HG03097 (cell line): ENCODE data around the gene ACSL1.

Experiments
- ATAC-seq: cut with Tn5 transposase; IDR thresholded peaks from one replicate; pipeline ENCODE4 v1.9.1; 2021; ENCODE audit not compliant: unreplicated experiment, low FRiP score

The ACSL1 gene

GRCh38 chr4:184825896-184826690, at the start of gene ACSL1:
TSS of gene ACSL1 (minus strand) at chr4:184825968. CDS start at chr4:184803514, 22,454 bp downstream.
- ATAC-seq, result peak; percentile 56

- no peak for ATAC-seq
These were observed 47.3 kb upstream of the ACSL1 start for GRCh38 chr4:184873054-184873453.

DNA sequence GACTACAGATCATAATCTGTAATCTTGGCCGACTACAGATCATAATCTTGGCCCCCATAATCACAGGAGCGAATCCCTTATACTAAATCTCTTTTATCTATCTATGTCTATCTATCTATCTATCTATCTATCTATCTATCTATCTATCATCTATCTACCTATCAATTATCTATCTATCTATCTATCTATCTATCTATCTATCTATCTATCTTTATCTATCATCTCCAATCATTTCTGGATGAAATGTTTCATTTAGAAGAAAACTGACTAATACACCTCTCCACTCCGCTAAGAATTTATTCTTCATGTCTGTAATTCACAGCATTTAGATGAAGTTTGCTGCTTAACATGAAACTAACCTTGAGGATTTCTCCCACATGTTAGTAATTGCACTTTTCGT, 45.0 kb upstream of the ACSL1 start:
- ATAC-seq, result no peak

DNA sequence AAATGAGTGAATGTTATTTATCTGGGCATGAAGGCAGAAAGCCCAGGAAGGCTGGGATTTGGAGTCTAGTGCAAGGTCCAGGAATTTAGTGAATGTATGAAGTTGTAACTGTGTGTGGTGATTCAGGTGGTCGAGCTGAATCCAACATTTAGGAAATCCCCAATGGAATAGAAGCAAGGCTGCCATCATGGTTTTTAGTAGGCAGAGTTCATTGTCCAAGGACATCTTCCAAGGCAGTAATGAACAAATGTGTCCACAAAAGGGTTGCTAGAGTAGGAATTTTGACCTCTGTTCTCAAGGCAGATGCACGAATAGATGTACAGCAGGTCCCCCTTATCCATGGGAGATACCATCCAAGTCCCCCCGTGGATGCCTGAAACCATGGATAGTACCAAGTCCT, 42.9 kb upstream of the ACSL1 start:
- no peak for ATAC-seq

- no peak for ATAC-seq
These were observed 38.1 kb upstream of the ACSL1 start for GRCh38 chr4:184863916-184864315.

- no peak for ATAC-seq
These were observed 35.3 kb upstream of the ACSL1 start for GRCh38 chr4:184861047-184861446.

- ATAC-seq, result peak; percentile 49
These were observed 34.4 kb upstream of the ACSL1 start for GRCh38 chr4:184860018-184860779.

DNA sequence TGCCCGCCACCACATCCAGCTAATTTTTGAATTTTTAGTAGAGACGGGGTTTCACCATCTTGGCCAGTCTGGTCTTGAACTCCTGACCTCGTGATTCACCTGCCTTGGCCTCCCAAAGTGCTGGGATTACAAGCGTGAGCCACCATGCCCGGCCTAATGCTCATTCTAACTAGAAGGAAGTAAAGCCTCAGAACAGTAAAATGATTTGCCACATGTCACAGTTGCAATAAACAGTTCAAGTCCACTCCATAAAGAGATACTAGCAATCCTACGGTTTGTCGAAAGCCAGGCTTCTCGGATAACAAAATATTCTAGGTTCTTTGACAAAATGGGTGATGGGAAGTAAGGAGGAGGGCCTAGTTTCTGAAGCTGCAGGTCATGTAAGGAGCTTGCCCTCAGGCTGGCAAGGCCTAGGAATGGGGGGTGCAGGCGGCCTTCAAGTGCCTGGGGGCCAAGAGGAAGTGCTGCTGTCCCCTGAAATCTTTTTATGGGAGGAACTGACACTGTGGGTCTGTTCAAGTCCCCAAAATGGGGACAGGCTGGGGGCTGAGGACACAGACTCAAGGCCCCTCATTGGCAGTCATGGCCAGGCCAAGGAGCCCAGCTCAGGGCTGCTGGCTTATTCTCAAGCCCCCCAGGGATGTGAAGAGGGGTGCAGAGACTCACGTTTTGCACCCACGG, 31.8 kb upstream of the ACSL1 start:
- no peak for ATAC-seq

GRCh38 chr4:184856277-184856609, 30.5 kb upstream of the ACSL1 start:
- no peak for ATAC-seq

GRCh38 chr4:184854673-184855072, 28.9 kb upstream of the ACSL1 start:
- ATAC-seq, result peak; percentile 21

DNA sequence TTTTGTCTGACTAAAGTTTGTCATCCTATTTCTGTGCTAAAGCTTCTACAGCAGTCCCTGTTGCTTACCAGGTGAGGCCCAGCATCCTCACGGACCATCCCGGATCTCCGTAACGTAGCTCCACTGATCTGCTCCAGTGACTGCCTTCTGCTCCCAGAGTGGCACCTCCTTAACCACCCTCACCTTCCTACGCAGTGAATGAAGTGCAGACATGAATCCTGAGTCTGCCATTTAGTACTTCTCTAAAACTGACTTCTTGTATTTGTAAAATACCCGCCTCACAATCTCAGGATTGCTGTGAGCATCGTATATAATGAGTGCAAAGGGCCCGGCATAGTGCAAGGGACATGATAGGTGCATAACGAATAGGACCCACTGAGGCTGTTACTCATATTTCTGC, 27.7 kb upstream of the ACSL1 start:
- no peak for ATAC-seq

DNA sequence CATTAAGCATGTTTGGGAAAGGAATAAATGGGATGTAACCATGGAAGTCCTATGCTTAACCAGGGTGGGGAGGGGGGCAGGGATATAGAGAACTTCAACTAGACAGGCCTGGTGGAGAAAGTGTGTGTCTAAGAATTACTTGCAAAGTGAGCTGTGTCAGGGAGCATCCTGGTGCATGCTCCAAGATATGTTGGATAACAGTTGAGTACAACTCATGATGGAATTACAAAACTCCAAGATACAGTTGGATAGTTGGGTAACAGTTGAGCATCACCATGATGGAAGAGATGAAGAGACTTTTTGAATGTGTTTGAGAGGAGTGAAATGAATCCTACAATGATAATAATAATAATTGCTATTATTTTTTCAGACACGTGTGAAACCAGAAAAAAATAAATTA, 26.1 kb upstream of the ACSL1 start:
- ATAC-seq, result no peak

DNA sequence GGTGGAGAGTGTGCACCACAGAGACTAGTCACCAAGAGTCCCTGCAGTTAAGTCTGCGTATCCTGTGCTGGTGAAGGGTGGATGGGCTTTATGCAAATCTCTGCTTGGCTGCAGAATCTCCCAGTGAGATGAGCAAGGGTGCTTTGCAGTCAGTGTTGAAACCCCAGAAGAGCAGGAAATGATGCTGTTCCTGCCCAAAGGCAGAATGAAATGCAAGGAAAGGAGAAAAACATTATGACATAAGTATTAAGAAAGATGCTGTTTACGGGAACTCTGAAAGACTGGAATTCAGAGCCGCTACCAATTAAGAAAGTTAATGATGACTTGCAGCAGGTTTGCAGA, 25.4 kb upstream of the ACSL1 start:
- peak; percentile 63 for ATAC-seq

GRCh38 chr4:184850431-184851199, 24.8 kb upstream of the ACSL1 start:
- ATAC-seq, result peak; percentile 21

DNA sequence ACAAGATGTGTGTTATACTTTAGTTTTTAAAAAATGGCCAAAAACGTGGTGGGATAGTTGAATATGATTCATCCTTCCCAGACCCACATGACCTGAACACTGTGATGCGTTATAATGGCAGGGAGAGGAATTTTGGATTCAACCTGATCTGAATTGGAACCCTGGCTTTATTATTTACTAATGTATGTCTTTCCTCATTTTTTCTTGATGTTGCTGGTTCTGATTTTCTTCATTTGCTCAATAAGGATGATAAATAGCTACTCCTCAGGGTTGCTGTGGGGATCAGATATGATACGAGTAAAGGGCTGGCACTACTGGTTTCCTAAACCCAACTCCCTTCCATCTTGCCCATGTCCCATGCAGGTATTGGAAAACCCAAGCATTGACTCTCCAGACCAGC, 24.2 kb upstream of the ACSL1 start:
- no peak for ATAC-seq

DNA sequence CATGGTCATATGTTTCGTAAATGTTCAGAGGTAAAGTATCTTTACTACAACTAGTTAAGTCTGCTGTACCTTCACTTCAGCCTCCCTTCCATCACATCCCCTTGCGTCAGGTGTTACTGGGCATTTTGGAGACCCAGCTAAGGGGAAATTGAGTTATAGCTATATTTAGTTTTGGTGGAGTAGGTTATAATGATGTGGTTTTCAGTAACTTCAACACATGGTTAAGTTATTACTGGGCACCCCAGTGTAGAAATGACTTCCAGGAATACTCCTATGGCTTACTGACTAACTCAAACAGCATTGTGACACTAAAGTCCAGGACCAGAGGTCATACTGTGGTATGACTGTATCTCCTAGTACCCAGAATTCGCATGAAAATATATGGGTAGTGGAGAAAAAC, 23.4 kb upstream of the ACSL1 start:
- no peak for ATAC-seq

DNA sequence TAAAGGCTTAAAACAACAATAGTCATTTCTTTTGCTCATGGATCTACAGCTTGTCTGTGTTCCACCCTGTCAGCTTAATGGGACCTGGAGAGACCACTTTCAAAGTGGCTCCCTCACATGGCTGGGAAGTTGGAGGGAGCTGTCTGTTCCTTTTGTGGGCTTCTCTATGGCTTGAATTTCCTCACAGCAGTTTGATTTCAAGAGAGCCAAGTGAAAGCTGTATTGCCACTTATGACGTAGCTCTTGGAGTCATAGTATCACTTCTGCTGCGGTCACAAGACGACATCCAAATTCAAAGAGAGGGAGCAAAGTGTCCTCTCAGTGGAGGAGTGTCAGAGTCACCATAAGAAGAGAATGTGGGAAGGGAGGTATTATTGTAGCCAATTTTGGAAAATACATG, 22.7 kb upstream of the ACSL1 start:
- ATAC-seq, result no peak

DNA sequence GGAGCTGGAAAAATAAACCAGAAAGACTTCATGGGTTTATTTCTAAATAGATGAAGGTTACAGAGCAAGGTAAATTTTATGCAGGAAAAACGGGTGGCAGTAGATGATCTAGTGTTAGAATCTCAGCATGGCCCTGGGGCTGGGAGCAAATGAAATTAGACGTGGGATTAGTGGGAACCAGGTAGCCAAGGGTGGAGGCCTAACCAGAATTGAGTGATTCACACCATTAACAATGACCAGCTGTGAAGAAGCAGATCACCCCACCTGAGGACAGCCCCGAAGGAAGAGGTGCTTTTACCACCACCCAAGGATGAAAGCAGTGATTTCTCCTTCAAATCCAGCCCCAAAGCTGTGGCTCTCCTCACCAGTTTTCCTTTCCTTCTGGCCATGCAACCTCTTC, 20.8 kb upstream of the ACSL1 start:
- ATAC-seq, result no peak

GRCh38 chr4:184845367-184846021, 19.7 kb upstream of the ACSL1 start:
- no peak for ATAC-seq

DNA sequence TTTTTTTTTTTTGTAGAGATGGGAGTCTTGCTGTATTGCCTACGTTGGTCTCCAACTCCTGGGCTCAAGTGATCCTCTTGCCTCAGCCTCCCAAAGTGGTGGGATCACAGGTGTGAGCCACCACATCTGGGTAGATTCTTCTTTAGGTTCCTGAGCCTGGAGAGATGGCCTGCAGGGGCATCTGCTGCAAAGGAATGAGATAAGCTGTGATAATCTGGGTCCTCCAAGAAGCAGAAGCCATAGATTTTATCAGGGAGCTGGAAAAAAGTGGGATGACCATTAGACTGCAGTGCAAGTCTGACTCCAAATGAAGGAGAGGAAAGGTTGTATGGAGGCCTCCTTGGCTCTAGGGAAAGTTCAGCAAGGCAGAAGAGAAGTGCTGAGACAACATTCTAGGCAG, 19.0 kb upstream of the ACSL1 start:
- ATAC-seq, result no peak
